Measurements from ENCODE around the gene TPM2. TPM values are rescaled to one million over a fixed set of nuclear protein-coding genes. Genes with fewer than 3 reads are reported as not detected.

TPM2 gene
- total RNA-seq, 1 donor, result 911 TPM

GRCh38 chr9:35675204-35675603 lies 14.5 kb downstream of the TPM2 start:
- Histone ChIP-seq H2AFZ (ENCODE audit: low read length) (no peak overlapping the region), H3K27ac (ENCODE audit: low read depth, low read length) (no peak overlapping the region), H3K27me3 (ENCODE audit: insufficient read depth, low read length) (peaks cover 15% of the 10 kb centered on the region), H3K4me3 (ENCODE audit: insufficient read depth, low read length) (peak overlapping the region; percentile 68), H3K4me1 (ENCODE audit: insufficient read depth, low read length) (no peaks in the 10 kb centered on the region), H4K20me1 (ENCODE audit: insufficient read depth, low read length) (no peaks in the 10 kb centered on the region), H3K9me3 (ENCODE audit: low read depth, low read length) (no peaks in the 10 kb centered on the region), H3K36me3 (ENCODE audit: insufficient read depth, low read length) (no peaks in the 10 kb centered on the region), H3K79me2 (ENCODE audit: insufficient read depth, low read length) (no peaks in the 10 kb centered on the region), H3K4me2 (ENCODE audit: insufficient read depth, low read length) (peak overlapping the region; percentile 85)
- DNase-seq (ENCODE audit: insufficient read length, low spot score, missing footprints), result no peak
- no peak for TF ChIP-seq CTCF (IDR thresholded peaks at IDR 0.05; ENCODE audit: extremely low read depth, low read depth, low read length)

- H3K27me3 ChIP-seq (ENCODE audit: insufficient read depth, low read length), result peaks cover 15% of the 10 kb centered on the region
- no peak overlapping the region for H2AFZ ChIP-seq (ENCODE audit: low read length)
- no peak overlapping the region for H3K4me3 ChIP-seq (ENCODE audit: insufficient read depth, low read length)
- H3K79me2 ChIP-seq (ENCODE audit: insufficient read depth, low read length), result no peaks in the 10 kb centered on the region
- H3K9me3 ChIP-seq (ENCODE audit: low read depth, low read length), result no peaks in the 10 kb centered on the region
- no peak overlapping the region for H3K4me2 ChIP-seq (ENCODE audit: insufficient read depth, low read length)
- H4K20me1 ChIP-seq (ENCODE audit: insufficient read depth, low read length), result no peaks in the 10 kb centered on the region
- H3K4me1 ChIP-seq (ENCODE audit: insufficient read depth, low read length), result no peaks in the 10 kb centered on the region
- H3K27ac ChIP-seq (ENCODE audit: low read depth, low read length), result no peak overlapping the region
- no peak for TF ChIP-seq CTCF (IDR thresholded peaks at IDR 0.05; ENCODE audit: extremely low read depth, low read depth, low read length)
- H3K36me3 ChIP-seq (ENCODE audit: insufficient read depth, low read length), result no peaks in the 10 kb centered on the region
- no peak for DNase-seq (ENCODE audit: insufficient read length, low spot score, missing footprints)
These were observed 15.7 kb downstream of the TPM2 start for GRCh38 chr9:35674025-35674361.

- Histone ChIP-seq H4K20me1 (ENCODE audit: insufficient read depth, low read length) (no peaks in the 10 kb centered on the region), H3K4me1 (ENCODE audit: insufficient read depth, low read length) (no peaks in the 10 kb centered on the region), H3K27ac (ENCODE audit: low read depth, low read length) (no peak within 1 kb of the TSS), H3K4me2 (ENCODE audit: insufficient read depth, low read length) (no peak within 1 kb of the TSS), H3K9me3 (ENCODE audit: low read depth, low read length) (no peaks in the 10 kb centered on the region), H3K4me3 (ENCODE audit: insufficient read depth, low read length) (no peak within 1 kb of the TSS), H3K27me3 (ENCODE audit: insufficient read depth, low read length) (peaks cover 15% of the 10 kb centered on the region), H2AFZ (ENCODE audit: low read length) (no peak within 1 kb of the TSS), H3K79me2 (ENCODE audit: insufficient read depth, low read length) (no peaks in the 10 kb centered on the region), H3K36me3 (ENCODE audit: insufficient read depth, low read length) (no peaks in the 10 kb centered on the region)
- peak; percentile 80 for DNase-seq (ENCODE audit: insufficient read length, low spot score, missing footprints)
- no peak for TF ChIP-seq CTCF (IDR thresholded peaks at IDR 0.05; ENCODE audit: extremely low read depth, low read depth, low read length)
These were observed 16.3 kb downstream of the TPM2 start, which contains the start of gene CA9 for GRCh38 chr9:35673132-35674024. TSS of gene CA9 (plus strand) at chr9:35673928. CDS start at chr9:35673960, 32 bp downstream.

GRCh38 chr9:35669331-35670145 lies 20.2 kb downstream of the TPM2 start:
- Histone ChIP-seq H3K36me3 (ENCODE audit: insufficient read depth, low read length) (no peaks in the 10 kb centered on the region), H2AFZ (ENCODE audit: low read length) (no peak overlapping the region), H3K27ac (ENCODE audit: low read depth, low read length) (no peak overlapping the region), H4K20me1 (ENCODE audit: insufficient read depth, low read length) (no peaks in the 10 kb centered on the region), H3K79me2 (ENCODE audit: insufficient read depth, low read length) (no peaks in the 10 kb centered on the region), H3K27me3 (ENCODE audit: insufficient read depth, low read length) (peaks cover 8% of the 10 kb centered on the region), H3K9me3 (ENCODE audit: low read depth, low read length) (no peaks in the 10 kb centered on the region), H3K4me2 (ENCODE audit: insufficient read depth, low read length) (no peak overlapping the region), H3K4me3 (ENCODE audit: insufficient read depth, low read length) (no peak overlapping the region), H3K4me1 (ENCODE audit: insufficient read depth, low read length) (peaks cover 7% of the 10 kb centered on the region)
- no peak for DNase-seq (ENCODE audit: insufficient read length, low spot score, missing footprints)
- TF ChIP-seq CTCF (IDR thresholded peaks at IDR 0.05; ENCODE audit: extremely low read depth, low read depth, low read length), result no peak
